GM12891 (cell line): ENCODE data around the gene RIMBP2.

Source experiments
- PAX5 ChIP-seq: IDR thresholded peaks from 2 replicates; pipeline ENCODE4 v1.6.1; 2011; ENCODE audit warnings: low read length, moderate library complexity, mild to moderate bottlenecking; ENCODE audit not compliant: insufficient read depth, severe bottlenecking
- POLR2A ChIP-seq: IDR thresholded peaks from 2 replicates; pipeline ENCODE4 v1.6.1; 2011; ENCODE audit warnings: low read depth, low read length, control low read depth

- no peak for TF ChIP-seq POLR2A
- no peak for TF ChIP-seq PAX5
These were observed 30.4 kb upstream of the RIMBP2 start for GRCh38 chr12:130746546-130746945.
